Osteoblast (primary cell): ENCODE results near the gene GRP. TPM values are rescaled to one million over a fixed set of nuclear protein-coding genes. Genes with fewer than 3 reads are reported as not detected.
A peak's percentile ranks its signal among the peaks of the same experiment; 100 is the strongest.
"Not testable (repeated sequence)": the region's sequence is repeated elsewhere in the genome, so short reads cannot be mapped to it uniquely, and the experiment has no call there.

Experiments used
- DNase-seq: peaks from one replicate; pipeline ENCODE4 v3.0.0; 2011; ENCODE audit warnings: low spot score, mixed read lengths; ENCODE audit not compliant: insufficient read length; ENCODE audit errors: missing footprints
- H2AFZ ChIP-seq: 2 replicates; pipeline ENCODE4 v1.6.0; 2011; ENCODE audit warnings: mild to moderate bottlenecking, low read length
- H3K27ac ChIP-seq: 2 replicates; pipeline ENCODE4 v1.5.1; 2011; ENCODE audit warnings: mild to moderate bottlenecking, low read depth, low read length, moderate library complexity
- H3K27me3 ChIP-seq: 2 replicates; pipeline ENCODE4 v1.6.0; 2012; ENCODE audit warnings: mild to moderate bottlenecking, control low read depth, inconsistent platforms, low read length, moderate library complexity; ENCODE audit not compliant: insufficient read depth
- H3K36me3 ChIP-seq: 2 replicates; pipeline ENCODE4 v1.5.1; 2011; ENCODE audit warnings: mild to moderate bottlenecking, low read length, control low read depth, moderate library complexity; ENCODE audit not compliant: insufficient read depth
- H3K4me1 ChIP-seq: 2 replicates; pipeline ENCODE4 v1.5.1; 2011; ENCODE audit warnings: mild to moderate bottlenecking, low read length, control low read depth, moderate library complexity; ENCODE audit not compliant: insufficient read depth
- H3K4me2 ChIP-seq: 2 replicates; pipeline ENCODE4 v1.6.0; 2011; ENCODE audit warnings: mild to moderate bottlenecking, low read length; ENCODE audit not compliant: insufficient read depth
- H3K4me3 ChIP-seq: fragments of 200-600 bp; sonication (generic); 3 replicates; pipeline ENCODE4 v1.5.1; 2012; ENCODE audit warnings: mild to moderate bottlenecking, low read length, inconsistent platforms; ENCODE audit not compliant: insufficient read depth
- H3K79me2 ChIP-seq: 2 replicates; pipeline ENCODE4 v1.6.0; 2012; ENCODE audit warnings: mild to moderate bottlenecking, low read length, control low read depth, inconsistent platforms; ENCODE audit not compliant: insufficient read depth
- H3K9me3 ChIP-seq: 2 replicates; pipeline ENCODE4 v1.5.1; 2011; ENCODE audit warnings: low read depth, low read length, control low read depth
- H4K20me1 ChIP-seq: 2 replicates; pipeline ENCODE4 v1.6.0; 2012; ENCODE audit warnings: mild to moderate bottlenecking, low read length, control low read depth; ENCODE audit not compliant: insufficient read depth
- CTCF ChIP-seq: IDR thresholded peaks from 2 replicates; pipeline ENCODE4 v1.5.1; 2011; ENCODE audit warnings: mild to moderate bottlenecking, low read depth, low read length, moderate library complexity; ENCODE audit errors: extremely low read depth
- total RNA-seq: library from RNA; depleted of rRNA; stranded (reverse); fragments of >200 nt; gene quantifications from 2 replicates; pipeline ENCODE4 v1.2.3, GENCODE V29; 2012

GRP gene
- total RNA-seq, 1 donor: not detected

GRCh38 chr18:59262243-59262642 lies 42.3 kb downstream of the GRP start:
- not testable (repeated sequence) for H3K4me1 ChIP-seq, DNase-seq, H3K9me3 ChIP-seq, H2AFZ ChIP-seq, H3K27ac ChIP-seq, H3K4me3 ChIP-seq, H3K79me2 ChIP-seq, H3K36me3 ChIP-seq, H4K20me1 ChIP-seq, H3K4me2 ChIP-seq
- peaks cover 47% of the 10 kb centered on the region for H3K27me3 ChIP-seq

- Histone ChIP-seq H2AFZ (no peak overlapping the region), H3K4me3 (no peak overlapping the region), H3K4me2 (no peak overlapping the region), H3K36me3 (no peaks in the 10 kb centered on the region), H4K20me1 (no peaks in the 10 kb centered on the region), H3K27ac (no peak overlapping the region), H3K4me1 (no peaks in the 10 kb centered on the region), H3K9me3 (no peaks in the 10 kb centered on the region), H3K79me2 (no peaks in the 10 kb centered on the region), H3K27me3 (peaks cover 61% of the 10 kb centered on the region)
- DNase-seq: peak; percentile 65
- TF ChIP-seq CTCF: no peak
Observed at GRCh38 chr18:59263661-59264060, 43.7 kb downstream of the GRP start.

GRCh38 chr18:59264121-59264571 lies 44.2 kb downstream of the GRP start:
- TF ChIP-seq CTCF: no peak
- no peaks in the 10 kb centered on the region for H3K79me2 ChIP-seq
- DNase-seq: peak; percentile 89
- no peaks in the 10 kb centered on the region for H3K4me1 ChIP-seq
- no peak overlapping the region for H3K4me2 ChIP-seq
- peaks cover 65% of the 10 kb centered on the region for H3K27me3 ChIP-seq
- H4K20me1 ChIP-seq: no peaks in the 10 kb centered on the region
- no peaks in the 10 kb centered on the region for H3K9me3 ChIP-seq
- H3K4me3 ChIP-seq: no peak overlapping the region
- no peak overlapping the region for H3K27ac ChIP-seq
- H2AFZ ChIP-seq: no peak overlapping the region
- H3K36me3 ChIP-seq: no peaks in the 10 kb centered on the region

GRCh38 chr18:59264651-59265245 lies 44.8 kb downstream of the GRP start:
- no peak overlapping the region for H3K27ac ChIP-seq
- TF ChIP-seq CTCF: no peak
- H3K79me2 ChIP-seq: no peaks in the 10 kb centered on the region
- H3K4me1 ChIP-seq: no peaks in the 10 kb centered on the region
- H3K4me3 ChIP-seq: no peak overlapping the region
- H3K9me3 ChIP-seq: no peaks in the 10 kb centered on the region
- H3K36me3 ChIP-seq: no peaks in the 10 kb centered on the region
- peak; percentile 72 for DNase-seq
- no peak overlapping the region for H2AFZ ChIP-seq
- H4K20me1 ChIP-seq: no peaks in the 10 kb centered on the region
- no peak overlapping the region for H3K4me2 ChIP-seq
- H3K27me3 ChIP-seq: peaks cover 71% of the 10 kb centered on the region
